Kidney (tissue), 14 donors: ENCODE data around the gene WWP2. TPM values are rescaled to one million over a fixed set of nuclear protein-coding genes. Genes with fewer than 3 reads are reported as not detected.

Source experiments
- DNase-seq, 5 donors: peaks; one replicate each; pipeline ENCODE4 v3.0.0-alpha.2; 2013 to 2020
- FAIRE-seq: peaks from 2 replicates; lab custom pipeline; 2012; peaks lifted over from hg19 to GRCh38; lab: Jason Lieb, UNC
- H3K27ac ChIP-seq, 2 donors: one replicate each; pipeline ENCODE4 v1.7.0; 2013; ENCODE audit warnings: low read depth in 2 of 2, low read length in 2 of 2, inconsistent platforms in 1 of 2
- H3K27me3 ChIP-seq: one replicate; pipeline ENCODE4 v1.7.1; 2013; ENCODE audit warnings: low read length, inconsistent platforms; ENCODE audit not compliant: control insufficient read depth, insufficient read depth
- H3K36me3 ChIP-seq, 3 donors: one replicate each; pipeline versions ENCODE4 v1.7.0 to v1.7.1; 2013; ENCODE audit warnings: low read length in 3 of 3, control low read depth in 1 of 3, inconsistent platforms in 1 of 3; ENCODE audit not compliant: insufficient read depth in 3 of 3, control insufficient read depth in 2 of 3
- H3K4me1 ChIP-seq, 3 donors: one replicate each; pipeline versions ENCODE4 v1.7.0 to v1.7.1; 2013; ENCODE audit warnings: low read length in 3 of 3, inconsistent platforms in 1 of 3, low read depth in 1 of 3; ENCODE audit not compliant: control insufficient read depth in 2 of 3, insufficient read depth in 2 of 3
- H3K4me3 ChIP-seq, 3 donors: one replicate each; pipeline versions ENCODE4 v1.7.0 to v1.8.1; 2013; ENCODE audit warnings: low read length in 3 of 3, control low read depth in 1 of 3, inconsistent platforms in 1 of 3
- H3K9ac ChIP-seq, 3 donors: one replicate each; pipeline versions ENCODE4 v1.7.0 to v1.7.1; 2013; ENCODE audit warnings: low read length in 3 of 3, control low read depth in 1 of 3, inconsistent platforms in 1 of 3
- H3K9me3 ChIP-seq, 3 donors: one replicate each; pipeline versions ENCODE4 v1.7.0 to v1.7.1; 2013; ENCODE audit warnings: low read length in 3 of 3, control low read depth in 1 of 3, inconsistent platforms in 1 of 3; ENCODE audit not compliant: control insufficient read depth in 2 of 3, insufficient read depth in 1 of 3
- intact Hi-C: fragments of 100-400 bp; cut with DNase I; formaldehyde crosslinking; loops from one replicate; pipeline ENCODE4 v1.11.1; 2022
- polyA plus RNA-seq: library from polyadenylated mRNA; stranded (reverse); fragments of 350-450 nt; fragmentation: Illumina TruSeq; extraction: RNeasy Lipid Tissue Mini Kit (QIAGEN cat#74804); gene quantifications from one replicate; pipeline ENCODE4 v1.2.3, GENCODE V29; 2014; ENCODE audit warnings: low read depth, low replicate concordance; ENCODE audit not compliant: insufficient read depth
- total RNA-seq: library from RNA; stranded (reverse); fragmentation: NEBNext Ultra II Directional; extraction: Animal tissue kit (Norgen Biotek cat#: 25700); gene quantifications from one replicate; pipeline ENCODE4 v1.2.1, GENCODE V29; 2021
- TF ChIP-seq, protein P1 (sequence below): IDR thresholded peaks from 3 replicates; pipeline ENCODE4 v1.5.1; 2012; ENCODE audit warnings: mild to moderate bottlenecking, moderate library complexity, borderline replicate concordance; ENCODE audit not compliant: insufficient read depth; ENCODE audit errors: extremely low read depth
- donor health status: control.
- donor health status: control.
- donor health status: control.
- donor health status: control.
- donor health status: control.
- donor health status: DM: yes; HTN: yes; CAD: no.
- donor health status: Normal renal cell carcinoma (clear cell type).

The WWP2 gene
- total and polyA plus RNA-seq, 2 donors from 2014 or later = 30.0 to 128 TPM

DNA sequence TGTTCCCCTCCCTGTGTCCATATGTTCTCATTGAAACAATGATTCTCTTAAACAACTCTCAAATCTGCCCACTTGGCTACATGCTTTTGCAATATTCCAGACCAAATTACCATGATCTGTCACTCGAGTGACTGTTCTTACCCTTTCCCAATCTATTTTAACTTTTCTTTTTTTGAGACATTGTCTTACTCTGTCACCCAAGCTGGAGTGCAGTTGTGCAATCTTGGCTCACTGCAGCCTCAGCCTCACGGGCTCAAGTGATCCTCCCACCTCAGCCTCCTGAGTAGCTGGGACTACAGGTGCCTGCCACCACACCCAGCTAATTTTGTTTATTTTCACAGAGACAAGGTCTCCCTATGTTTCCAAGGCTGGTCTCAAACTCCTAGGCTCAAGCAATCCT, 130.2 kb downstream of the WWP2 start:
- TF ChIP-seq, protein P1, sequence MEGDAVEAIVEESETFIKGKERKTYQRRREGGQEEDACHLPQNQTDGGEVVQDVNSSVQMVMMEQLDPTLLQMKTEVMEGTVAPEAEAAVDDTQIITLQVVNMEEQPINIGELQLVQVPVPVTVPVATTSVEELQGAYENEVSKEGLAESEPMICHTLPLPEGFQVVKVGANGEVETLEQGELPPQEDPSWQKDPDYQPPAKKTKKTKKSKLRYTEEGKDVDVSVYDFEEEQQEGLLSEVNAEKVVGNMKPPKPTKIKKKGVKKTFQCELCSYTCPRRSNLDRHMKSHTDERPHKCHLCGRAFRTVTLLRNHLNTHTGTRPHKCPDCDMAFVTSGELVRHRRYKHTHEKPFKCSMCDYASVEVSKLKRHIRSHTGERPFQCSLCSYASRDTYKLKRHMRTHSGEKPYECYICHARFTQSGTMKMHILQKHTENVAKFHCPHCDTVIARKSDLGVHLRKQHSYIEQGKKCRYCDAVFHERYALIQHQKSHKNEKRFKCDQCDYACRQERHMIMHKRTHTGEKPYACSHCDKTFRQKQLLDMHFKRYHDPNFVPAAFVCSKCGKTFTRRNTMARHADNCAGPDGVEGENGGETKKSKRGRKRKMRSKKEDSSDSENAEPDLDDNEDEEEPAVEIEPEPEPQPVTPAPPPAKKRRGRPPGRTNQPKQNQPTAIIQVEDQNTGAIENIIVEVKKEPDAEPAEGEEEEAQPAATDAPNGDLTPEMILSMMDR = no peak
- Histone ChIP-seq H3K36me3 (peaks cover 0 to 5% (median 3%) of the 10 kb centered on the region in 3 donors), H3K4me3 (no peak overlapping the region), H3K27me3 (no peaks in the 10 kb centered on the region), H3K9me3 (no peaks in the 10 kb centered on the region), H3K27ac (peak overlapping the region in 1 of 2 donors; percentile 10), H3K9ac (no peak overlapping the region), H3K4me1 (peaks cover 9 to 26% (median 21%) of the 10 kb centered on the region in 3 donors)
- DNase-seq (no peak), FAIRE-seq (no peak)
- intact Hi-C loops = no loop called here

DNA sequence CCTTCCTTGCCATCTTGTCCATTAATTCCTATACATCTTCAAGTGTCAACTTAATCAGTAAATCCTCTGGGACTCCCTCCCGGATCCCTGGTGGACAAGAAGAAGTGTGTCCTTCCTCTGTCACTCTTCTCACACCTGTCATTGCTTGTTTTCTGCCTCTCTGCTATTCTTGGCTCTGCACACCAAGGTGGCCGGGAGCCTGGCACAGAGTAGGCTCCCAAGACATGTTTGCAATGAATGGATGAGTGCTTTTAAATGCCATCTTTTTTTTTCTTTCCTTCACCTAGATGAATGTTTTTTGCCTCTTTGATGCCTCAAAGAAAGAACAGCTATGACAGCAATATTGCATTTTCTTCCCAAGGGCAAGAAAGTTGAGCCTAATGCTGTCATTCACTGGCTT, 131.0 kb downstream of the WWP2 start:
- no peaks in the 10 kb centered on the region for H3K27me3 ChIP-seq
- no peak for FAIRE-seq
- intact Hi-C loops = no loop called here
- H3K4me1 ChIP-seq = peaks cover 9 to 22% (median 19%) of the 10 kb centered on the region in 3 donors
- peaks cover 0 to 5% (median 3%) of the 10 kb centered on the region in 3 donors for H3K36me3 ChIP-seq
- no peak overlapping the region for H3K4me3 ChIP-seq
- no peaks in the 10 kb centered on the region for H3K9me3 ChIP-seq
- H3K9ac ChIP-seq = no peak overlapping the region
- TF ChIP-seq, protein P1 = no peak
- H3K27ac ChIP-seq = no peak overlapping the region
- DNase-seq = no peak

DNA sequence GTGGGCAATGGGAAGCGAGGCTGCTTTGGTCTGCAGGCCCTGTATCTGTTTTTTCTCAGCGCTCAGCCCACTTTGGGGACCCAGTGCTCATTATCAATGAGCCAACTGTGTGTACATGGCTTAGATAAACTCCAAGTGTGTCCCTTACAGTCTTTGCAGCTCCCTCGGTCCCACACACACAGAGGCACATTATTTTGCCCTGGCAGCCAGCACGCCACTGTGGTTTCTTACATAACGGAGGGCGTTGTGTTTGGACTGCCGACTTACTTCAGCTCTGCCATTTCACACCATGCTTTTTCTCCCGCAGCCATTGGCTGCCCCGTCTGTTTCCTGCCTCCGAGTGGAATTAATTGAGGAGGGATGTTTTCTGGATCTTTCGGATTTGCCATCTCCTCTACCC, 132.5 kb downstream of the WWP2 start:
- no peak overlapping the region for H3K4me3 ChIP-seq
- no peaks in the 10 kb centered on the region for H3K27me3 ChIP-seq
- peaks cover 0 to 2% (median 0%) of the 10 kb centered on the region in 3 donors for H3K36me3 ChIP-seq
- no peak overlapping the region for H3K9ac ChIP-seq
- no peak overlapping the region for H3K27ac ChIP-seq
- intact Hi-C loops = no loop called here
- no peaks in the 10 kb centered on the region for H3K9me3 ChIP-seq
- TF ChIP-seq, protein P1 = no peak
- no peak for DNase-seq
- H3K4me1 ChIP-seq = peaks cover 6 to 12% (median 10%) of the 10 kb centered on the region in 3 donors
- FAIRE-seq = no peak

DNA sequence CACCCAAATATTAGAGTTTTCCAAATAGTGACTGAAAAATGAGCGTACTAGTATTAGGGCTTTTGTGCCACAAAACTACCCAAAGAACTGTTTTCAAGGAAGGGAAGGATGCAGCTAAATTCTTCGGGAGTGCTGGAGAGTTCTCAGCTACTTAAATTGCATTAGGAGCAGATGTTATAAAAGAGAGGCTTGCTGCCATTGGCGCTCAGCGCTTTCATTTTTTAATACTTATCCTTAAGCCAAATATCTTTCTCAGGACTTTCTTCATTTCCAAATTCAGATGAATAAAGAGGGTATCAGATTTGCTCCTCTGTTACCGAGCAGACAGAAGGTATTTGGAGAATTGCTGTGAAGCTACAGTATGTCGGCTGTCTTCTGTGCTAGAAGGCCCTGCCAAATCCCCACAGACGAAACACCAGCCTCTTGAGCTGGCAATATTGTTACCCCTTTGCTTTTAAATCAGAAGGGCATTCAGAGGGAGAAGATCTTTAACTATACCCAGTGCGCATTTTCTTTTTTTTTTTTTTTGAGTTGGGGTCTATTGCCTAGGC, 141.8 kb downstream of the WWP2 start:
- Histone ChIP-seq H3K27ac (no peak overlapping the region), H3K4me1 (no peaks in the 10 kb centered on the region), H3K4me3 (no peak overlapping the region), H3K36me3 (peaks cover 0 to 4% (median 3%) of the 10 kb centered on the region in 3 donors), H3K9ac (no peak overlapping the region), H3K9me3 (no peaks in the 10 kb centered on the region), H3K27me3 (no peaks in the 10 kb centered on the region)
- TF ChIP-seq, protein P1 = no peak
- intact Hi-C loops = no loop called here
- FAIRE-seq (no peak), DNase-seq (no peak)
